HepG2 (cell line): ENCODE results near the gene OR1M1. TPM values are rescaled to one million over a fixed set of nuclear protein-coding genes. Genes with fewer than 3 reads are reported as not detected.

ENCODE experiments used
- ATAC-seq: fragments of 200-7000 bp; cut with Tn5 transposase; 3 replicates; pipeline ENCODE4 v1.9.1; 2020; ENCODE audit warnings: mild to moderate bottlenecking, moderate library complexity
- BruUV-seq: library from RNA; stranded (reverse); fragments of 400-500 nt; replicated peaks from 2 replicates; lab custom pipeline; 2021; lab: Mats Ljungman, UMichigan
- CTCF ChIA-PET: fragments of 300-600 bp; formaldehyde crosslinking; extraction: SDS; loops from one replicate; lab custom pipeline; 2021; ENCODE audit warnings: low total read pairs, inconsistent platforms, low intra/inter-chr PET ratio; lab: Yijun Ruan, JAX
- POLR2A ChIA-PET: fragments of 350-600 bp; sonication (Branson Sonifier 250); formaldehyde crosslinking; loops from one replicate; lab custom pipeline; 2020; ENCODE audit warnings: antibody characterized with exemption, inconsistent platforms; lab: Yijun Ruan, JAX
- DNase-seq: peaks from one replicate; pipeline ENCODE4 v3.0.0-alpha.2; 2015; ENCODE audit warnings: low spot score
- FAIRE-seq: peaks from 3 replicates; lab custom pipeline; 2011; peaks lifted over from hg19 to GRCh38; lab: Jason Lieb, UNC
- H2AFZ ChIP-seq: one replicate; pipeline ENCODE4 v1.6.1; 2011; ENCODE audit warnings: low read length, inconsistent platforms
- H3K27ac ChIP-seq: fragments of 300-600 bp; 3 replicates; pipeline ENCODE4 v1.8.0; 2011; ENCODE audit warnings: mixed run types, mild to moderate bottlenecking, mixed read lengths, low read length, inconsistent platforms; ENCODE audit not compliant: insufficient read depth; ENCODE audit errors: extremely low read length
- H3K27me3 ChIP-seq, 2 experiments: fragments of 200-600 bp in 1 of 2; 2 replicates in 1 of 2; 3 replicates in 1 of 2; pipeline versions ENCODE4 v1.6.0 to v1.8.0; 2011; ENCODE audit warnings: low read length in 2 of 2, mild to moderate bottlenecking in 2 of 2, moderate library complexity in 2 of 2, inconsistent platforms in 1 of 2; ENCODE audit not compliant: insufficient read depth in 2 of 2, control insufficient read depth in 1 of 2
- H3K36me3 ChIP-seq, 2 experiments: fragments of 200-600 bp in 1 of 2; replicated peaks in 1 of 2; 2 replicates in 1 of 2; 3 replicates in 1 of 2; pipeline versions ENCODE4 v1.5.1 to v1.8.0; 2011; ENCODE audit warnings: low read length in 2 of 2, inconsistent platforms in 1 of 2; ENCODE audit not compliant: insufficient read depth in 2 of 2, control insufficient read depth in 1 of 2
- H3K4me1 ChIP-seq: 2 replicates; pipeline ENCODE4 v1.5.1; 2012; ENCODE audit warnings: low read length, inconsistent platforms; ENCODE audit not compliant: insufficient read depth
- H3K4me2 ChIP-seq: 2 replicates; pipeline ENCODE4 v1.6.0; 2011; ENCODE audit warnings: low read depth, low read length, inconsistent platforms
- H3K4me3 ChIP-seq, 3 experiments: fragments of 200-600 bp in 1 of 3; sonication (generic), shearing (Covaris generic) in 1 of 3; replicated peaks in 1 of 3; 2 replicates each; pipeline ENCODE4 v1.5.1; 2011 to 2016; ENCODE audit warnings: low read length in 3 of 3, inconsistent platforms in 2 of 3, low read depth in 2 of 3, mild to moderate bottlenecking in 2 of 3, control low read depth in 1 of 3, mixed read lengths in 1 of 3; ENCODE audit not compliant: insufficient read depth in 1 of 3
- H3K79me2 ChIP-seq: one replicate; pipeline ENCODE4 v1.6.1; 2011; ENCODE audit warnings: low read length, inconsistent platforms; ENCODE audit not compliant: insufficient read depth
- H3K9ac ChIP-seq: 2 replicates; pipeline ENCODE4 v1.6.0; 2011; ENCODE audit warnings: mild to moderate bottlenecking, low read depth, low read length, inconsistent platforms; ENCODE audit not compliant: insufficient read depth
- H3K9me3 ChIP-seq: 2 replicates; pipeline ENCODE4 v1.5.1; 2012; ENCODE audit warnings: mild to moderate bottlenecking, low read length
- H4K20me1 ChIP-seq: 2 replicates; pipeline ENCODE4 v1.6.0; 2011; ENCODE audit warnings: inconsistent platforms, mild to moderate bottlenecking, low read length, moderate library complexity; ENCODE audit not compliant: insufficient read depth
- AKAP8 ChIP-seq: sonication (generic); formaldehyde crosslinking; IDR thresholded peaks from 2 replicates; pipeline ENCODE4 v1.5.1; 2020; ENCODE audit warnings: mild to moderate bottlenecking, missing genetic modification reagents
- CBFB ChIP-seq: sonication (generic); formaldehyde crosslinking; IDR thresholded peaks from 2 replicates; pipeline ENCODE4 v1.4.0; 2020; ENCODE audit warnings: missing genetic modification reagents
- CBX5 ChIP-seq: sonication (generic); formaldehyde crosslinking; IDR thresholded peaks from 2 replicates; pipeline ENCODE4 v1.4.0; 2020; ENCODE audit warnings: missing genetic modification reagents, borderline replicate concordance
- MEF2D ChIP-seq: sonication (generic); formaldehyde crosslinking; IDR thresholded peaks from 2 replicates; pipeline ENCODE4 v1.5.1; 2020; ENCODE audit warnings: mild to moderate bottlenecking, missing genetic modification reagents
- NPAS2 ChIP-seq: sonication (generic); formaldehyde crosslinking; IDR thresholded peaks from 2 replicates; pipeline ENCODE4 v1.8.0; 2022; ENCODE audit warnings: mild to moderate bottlenecking, missing genetic modification reagents, borderline replicate concordance
- RFXAP ChIP-seq: sonication (generic); formaldehyde crosslinking; IDR thresholded peaks from 2 replicates; pipeline ENCODE4 v1.4.0; 2020; ENCODE audit warnings: missing genetic modification reagents, borderline replicate concordance
- TRIM24 ChIP-seq: sonication (generic); formaldehyde crosslinking; IDR thresholded peaks from 2 replicates; pipeline ENCODE4 v1.8.0; 2022; ENCODE audit warnings: mild to moderate bottlenecking, missing genetic modification reagents
- ZBTB42 ChIP-seq: sonication (generic); formaldehyde crosslinking; IDR thresholded peaks from 2 replicates; pipeline ENCODE4 v1.5.0; 2020; ENCODE audit warnings: mild to moderate bottlenecking, missing genetic modification reagents
- ZNF121 ChIP-seq: sonication (generic); formaldehyde crosslinking; IDR thresholded peaks from 2 replicates; pipeline ENCODE4 v1.5.0; 2020; ENCODE audit warnings: mild to moderate bottlenecking, missing genetic modification reagents
- ZNF550 ChIP-seq: sonication (generic); formaldehyde crosslinking; IDR thresholded peaks from 2 replicates; pipeline ENCODE4 v1.4.0; 2020; ENCODE audit warnings: mild to moderate bottlenecking, missing genetic modification reagents, borderline replicate concordance
- ZNF572 ChIP-seq: sonication (generic); formaldehyde crosslinking; IDR thresholded peaks from 2 replicates; pipeline ENCODE4 v1.5.1; 2020; ENCODE audit warnings: mild to moderate bottlenecking, missing genetic modification reagents
- ZNF674 ChIP-seq: sonication (generic); formaldehyde crosslinking; IDR thresholded peaks from 2 replicates; pipeline ENCODE4 v1.5.0; 2020; ENCODE audit warnings: low read depth, mild to moderate bottlenecking, missing genetic modification reagents
- WGBS: methylation state at CpG from one replicate; pipeline ENCODE4 v1.1.6; 2017; ENCODE audit warnings: low lambda C conversion rate; 5-methylcytosine and 5-hydroxymethylcytosine counted together
- in situ Hi-C: cut with HindIII; loops from 2 replicates; pipeline ENCODE4 v1.10.0; 2017; ENCODE audit warnings: low pct_unique_long_range_greater_than_20kb; ENCODE audit not compliant: extremely low pct_ligation_motif_present
- intact Hi-C: fragments of 100-400 bp; cut with micrococcal nuclease; formaldehyde crosslinking; loops from one replicate; pipeline ENCODE4 v1.10.0; 2022; ENCODE audit not compliant: unreplicated experiment
- polyA plus RNA-seq, 8 experiments: library from polyadenylated mRNA; depleted of rRNA in 3 of 8; stranded (reverse) in 7 of 8; unstranded in 1 of 8; fragments of >200 nt; fragmentation: Illumina TruSeq in 4 of 8; extraction: Trizol in 4 of 8; gene quantifications; 2 replicates each; pipeline versions ENCODE4 v1.2.1 to v1.2.3, GENCODE V29; 2011 to 2016; ENCODE audit warnings: low read depth in 4 of 8, missing spikeins in 1 of 8, mixed read lengths in 1 of 8; ENCODE audit not compliant: insufficient read depth in 1 of 8
- total RNA-seq, 5 experiments: library from RNA; depleted of rRNA; stranded (reverse); fragments of >200 nt; fragmentation: Illumina TruSeq; extraction: Trizol; gene quantifications; 2 replicates each; pipeline ENCODE4 v1.2.3, GENCODE V29; 2016; ENCODE audit warnings: low read depth in 1 of 5
- TF ChIP-seq, protein P1 (sequence below): IDR thresholded peaks from 2 replicates; pipeline ENCODE4 v1.6.1; 2016
- TF ChIP-seq, protein P2 (sequence below): IDR thresholded peaks from 2 replicates; pipeline ENCODE4 v1.6.1; 2016; ENCODE audit warnings: missing biosample characterization, missing genetic modification reagents, low read depth
- TF ChIP-seq, protein P3 (sequence below): sonication (generic); formaldehyde crosslinking; IDR thresholded peaks from 2 replicates; pipeline ENCODE4 v1.4.0; 2020; ENCODE audit warnings: mild to moderate bottlenecking, missing genetic modification reagents, borderline replicate concordance
- TF ChIP-seq, protein P4 (sequence below): sonication (generic); formaldehyde crosslinking; IDR thresholded peaks from 2 replicates; pipeline ENCODE4 v1.5.0; 2020; ENCODE audit warnings: mild to moderate bottlenecking, missing genetic modification reagents

Gene OR1M1
- total and polyA plus RNA-seq, 2 of the 13 experiments (the other 11 are each of a cell fraction or from before 2014, with no cell fraction given) = not detected

DNA sequence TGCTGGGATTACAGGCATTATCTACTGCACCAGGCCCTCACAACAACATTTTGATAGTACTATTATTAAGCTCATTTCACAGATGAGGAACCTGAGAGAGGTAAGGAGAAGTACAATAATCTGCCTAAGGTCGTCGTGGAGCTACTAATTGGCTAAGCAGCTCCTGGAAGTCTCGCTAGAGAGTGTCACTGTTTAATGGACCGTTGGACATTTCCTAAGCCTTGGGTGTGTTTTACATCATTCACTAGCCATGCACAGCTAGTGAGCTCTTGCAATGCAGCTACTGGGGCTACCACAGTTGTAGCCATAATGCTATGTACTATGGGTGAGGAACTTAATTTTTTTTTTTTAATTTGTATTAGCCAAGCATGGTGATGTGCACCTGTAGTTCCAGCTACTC is 34.0 kb upstream of the OR1M1 start:
- Histone ChIP-seq H3K4me3 (no peak overlapping the region), H3K79me2 (no peaks in the 10 kb centered on the region), H3K4me1 (no peaks in the 10 kb centered on the region), H3K4me2 (no peak overlapping the region), H3K9me3 (no peaks in the 10 kb centered on the region), H3K27me3 (no peaks in the 10 kb centered on the region), H2AFZ (no peak overlapping the region), H3K36me3 (no peaks in the 10 kb centered on the region), H3K27ac (no peak overlapping the region), H3K9ac (no peak overlapping the region), H4K20me1 (no peaks in the 10 kb centered on the region)
- ATAC-seq (no peak), FAIRE-seq (no peak), DNase-seq (no peak)
- in situ Hi-C loops = no loop called here
- BruUV-seq = no TSS peak
- ChIA-PET CTCF (no interaction called here), POLR2A (no interaction called here)
- intact Hi-C loops = no loop called here
- 10% methylated on average over 3 of the region's 4 CpGs for WGBS
- no peak for TF ChIP-seq AKAP8
- no peak for TF ChIP-seq ZBTB42 (CRISPR knock-in tag)
- TF ChIP-seq, protein P1, sequence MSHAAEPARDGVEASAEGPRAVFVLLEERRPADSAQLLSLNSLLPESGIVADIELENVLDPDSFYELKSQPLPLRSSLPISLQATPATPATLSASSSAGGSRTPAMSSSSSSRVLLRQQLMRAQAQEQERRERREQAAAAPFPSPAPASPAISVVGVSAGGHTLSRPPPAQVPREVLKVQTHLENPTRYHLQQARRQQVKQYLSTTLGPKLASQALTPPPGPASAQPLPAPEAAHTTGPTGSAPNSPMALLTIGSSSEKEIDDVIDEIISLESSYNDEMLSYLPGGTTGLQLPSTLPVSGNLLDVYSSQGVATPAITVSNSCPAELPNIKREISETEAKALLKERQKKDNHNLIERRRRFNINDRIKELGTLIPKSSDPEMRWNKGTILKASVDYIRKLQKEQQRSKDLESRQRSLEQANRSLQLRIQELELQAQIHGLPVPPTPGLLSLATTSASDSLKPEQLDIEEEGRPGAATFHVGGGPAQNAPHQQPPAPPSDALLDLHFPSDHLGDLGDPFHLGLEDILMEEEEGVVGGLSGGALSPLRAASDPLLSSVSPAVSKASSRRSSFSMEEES (CRISPR knock-in tag) = no peak
- TF ChIP-seq CBFB = no peak
- TF ChIP-seq ZNF572 (CRISPR knock-in tag) = no peak
- TF ChIP-seq ZNF121 (CRISPR knock-in tag) = no peak
- TF ChIP-seq CBX5 (CRISPR knock-in tag) = no peak
- no peak for TF ChIP-seq RFXAP
- TF ChIP-seq ZNF674 = no peak
- TF ChIP-seq TRIM24 = no peak
- TF ChIP-seq, protein P2, sequence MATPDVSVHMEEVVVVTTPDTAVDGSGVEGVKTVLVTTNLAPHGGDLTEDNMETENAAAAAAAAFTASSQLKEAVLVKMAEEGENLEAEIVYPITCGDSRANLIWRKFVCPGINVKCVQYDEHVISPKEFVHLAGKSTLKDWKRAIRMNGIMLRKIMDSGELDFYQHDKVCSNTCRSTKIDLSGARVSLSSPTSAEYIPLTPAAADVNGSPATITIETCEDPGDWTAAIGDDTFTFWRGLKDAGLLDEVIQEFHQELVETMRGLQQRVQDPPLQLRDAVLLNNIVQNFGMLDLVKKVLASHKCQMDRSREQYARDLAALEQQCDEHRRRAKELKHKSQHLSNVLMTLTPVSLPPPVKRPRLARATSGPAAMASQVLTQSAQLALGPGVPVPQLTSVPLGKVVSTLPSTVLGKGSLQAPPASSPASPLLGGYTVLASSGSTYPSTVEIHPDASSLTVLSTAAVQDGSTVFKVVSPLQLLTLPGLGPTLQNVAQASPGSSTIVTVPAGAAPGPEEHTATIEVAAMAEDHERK (CRISPR knock-in tag) = no peak
- no peak for TF ChIP-seq ZNF550 (CRISPR knock-in tag)
- TF ChIP-seq MEF2D (CRISPR knock-in tag) = no peak
- TF ChIP-seq, protein P3, sequence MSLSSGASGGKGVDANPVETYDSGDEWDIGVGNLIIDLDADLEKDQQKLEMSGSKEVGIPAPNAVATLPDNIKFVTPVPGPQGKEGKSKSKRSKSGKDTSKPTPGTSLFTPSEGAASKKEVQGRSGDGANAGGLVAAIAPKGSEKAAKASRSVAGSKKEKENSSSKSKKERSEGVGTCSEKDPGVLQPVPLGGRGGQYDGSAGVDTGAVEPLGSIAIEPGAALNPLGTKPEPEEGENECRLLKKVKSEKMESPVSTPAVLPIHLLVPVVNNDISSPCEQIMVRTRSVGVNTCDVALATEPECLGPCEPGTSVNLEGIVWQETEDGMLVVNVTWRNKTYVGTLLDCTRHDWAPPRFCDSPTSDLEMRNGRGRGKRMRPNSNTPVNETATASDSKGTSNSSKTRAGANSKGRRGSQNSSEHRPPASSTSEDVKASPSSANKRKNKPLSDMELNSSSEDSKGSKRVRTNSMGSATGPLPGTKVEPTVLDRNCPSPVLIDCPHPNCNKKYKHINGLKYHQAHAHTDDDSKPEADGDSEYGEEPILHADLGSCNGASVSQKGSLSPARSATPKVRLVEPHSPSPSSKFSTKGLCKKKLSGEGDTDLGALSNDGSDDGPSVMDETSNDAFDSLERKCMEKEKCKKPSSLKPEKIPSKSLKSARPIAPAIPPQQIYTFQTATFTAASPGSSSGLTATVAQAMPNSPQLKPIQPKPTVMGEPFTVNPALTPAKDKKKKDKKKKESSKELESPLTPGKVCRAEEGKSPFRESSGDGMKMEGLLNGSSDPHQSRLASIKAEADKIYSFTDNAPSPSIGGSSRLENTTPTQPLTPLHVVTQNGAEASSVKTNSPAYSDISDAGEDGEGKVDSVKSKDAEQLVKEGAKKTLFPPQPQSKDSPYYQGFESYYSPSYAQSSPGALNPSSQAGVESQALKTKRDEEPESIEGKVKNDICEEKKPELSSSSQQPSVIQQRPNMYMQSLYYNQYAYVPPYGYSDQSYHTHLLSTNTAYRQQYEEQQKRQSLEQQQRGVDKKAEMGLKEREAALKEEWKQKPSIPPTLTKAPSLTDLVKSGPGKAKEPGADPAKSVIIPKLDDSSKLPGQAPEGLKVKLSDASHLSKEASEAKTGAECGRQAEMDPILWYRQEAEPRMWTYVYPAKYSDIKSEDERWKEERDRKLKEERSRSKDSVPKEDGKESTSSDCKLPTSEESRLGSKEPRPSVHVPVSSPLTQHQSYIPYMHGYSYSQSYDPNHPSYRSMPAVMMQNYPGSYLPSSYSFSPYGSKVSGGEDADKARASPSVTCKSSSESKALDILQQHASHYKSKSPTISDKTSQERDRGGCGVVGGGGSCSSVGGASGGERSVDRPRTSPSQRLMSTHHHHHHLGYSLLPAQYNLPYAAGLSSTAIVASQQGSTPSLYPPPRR = no peak
- TF ChIP-seq, protein P4, sequence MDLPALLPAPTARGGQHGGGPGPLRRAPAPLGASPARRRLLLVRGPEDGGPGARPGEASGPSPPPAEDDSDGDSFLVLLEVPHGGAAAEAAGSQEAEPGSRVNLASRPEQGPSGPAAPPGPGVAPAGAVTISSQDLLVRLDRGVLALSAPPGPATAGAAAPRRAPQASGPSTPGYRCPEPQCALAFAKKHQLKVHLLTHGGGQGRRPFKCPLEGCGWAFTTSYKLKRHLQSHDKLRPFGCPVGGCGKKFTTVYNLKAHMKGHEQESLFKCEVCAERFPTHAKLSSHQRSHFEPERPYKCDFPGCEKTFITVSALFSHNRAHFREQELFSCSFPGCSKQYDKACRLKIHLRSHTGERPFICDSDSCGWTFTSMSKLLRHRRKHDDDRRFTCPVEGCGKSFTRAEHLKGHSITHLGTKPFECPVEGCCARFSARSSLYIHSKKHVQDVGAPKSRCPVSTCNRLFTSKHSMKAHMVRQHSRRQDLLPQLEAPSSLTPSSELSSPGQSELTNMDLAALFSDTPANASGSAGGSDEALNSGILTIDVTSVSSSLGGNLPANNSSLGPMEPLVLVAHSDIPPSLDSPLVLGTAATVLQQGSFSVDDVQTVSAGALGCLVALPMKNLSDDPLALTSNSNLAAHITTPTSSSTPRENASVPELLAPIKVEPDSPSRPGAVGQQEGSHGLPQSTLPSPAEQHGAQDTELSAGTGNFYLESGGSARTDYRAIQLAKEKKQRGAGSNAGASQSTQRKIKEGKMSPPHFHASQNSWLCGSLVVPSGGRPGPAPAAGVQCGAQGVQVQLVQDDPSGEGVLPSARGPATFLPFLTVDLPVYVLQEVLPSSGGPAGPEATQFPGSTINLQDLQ = no peak
- TF ChIP-seq NPAS2 (CRISPR knock-in tag) = no peak
